ENCODE measurements around the gene ARID5B. TPM values are rescaled to one million over a fixed set of nuclear protein-coding genes. Genes with fewer than 3 reads are reported as not detected.
A peak's percentile ranks its signal among the peaks of the same experiment; 100 is the strongest.

The ARID5B gene
- total RNA-seq, 2 experiments from 2014 or later, result 26.7 to 28.3 TPM

- Mint-ChIP-seq H3K4me1 (ENCODE audit: low read depth) (peaks cover 59% of the 10 kb centered on the region), H3K9me3 (peaks cover 1% of the 10 kb centered on the region), H3K27me3 (no peaks in the 10 kb centered on the region), H3K4me3 (no peak overlapping the region), H3K27ac (peak overlapping the region; percentile 21), H3K36me3 (ENCODE audit: low read depth) (peaks cover 81% of the 10 kb centered on the region)
- intact Hi-C loops (cut with micrococcal nuclease), result no loop called here
- TF ChIP-seq CTCF (IDR thresholded peaks at IDR 0.05), result no peak
- POLR2A ChIA-PET, result interaction anchor here (1.1 kb wide), 1 partner anchor 10 kb away, joined by 7 read pairs; no protein-coding TSS in a partner anchor
- CTCF ChIA-PET, result interaction anchor here (0.8 to 1.8 kb wide), 3 partner anchors 14 to 170 kb away, joined by 3 to 4 read pairs (median 3); no protein-coding TSS in a partner anchor
- ATAC-seq (no peak), DNase-seq (no peak)
These were observed 174.4 kb downstream of the ARID5B start for GRCh38 chr10:62075912-62076311.

- TF ChIP-seq CTCF (IDR thresholded peaks at IDR 0.05), result no peak
- POLR2A ChIA-PET, result no interaction called here
- Mint-ChIP-seq H3K27me3 (no peaks in the 10 kb centered on the region), H3K27ac (peak overlapping the region; percentile 27), H3K36me3 (ENCODE audit: low read depth) (peaks cover 77% of the 10 kb centered on the region), H3K4me1 (ENCODE audit: low read depth) (peaks cover 61% of the 10 kb centered on the region), H3K9me3 (peaks cover 1% of the 10 kb centered on the region), H3K4me3 (no peak overlapping the region)
- intact Hi-C loops (cut with micrococcal nuclease), result no loop called here
- DNase-seq (no peak), ATAC-seq (peak; percentile 57)
- CTCF ChIA-PET, result interaction anchor here (1.7 kb wide), 1 partner anchor 38 kb away, joined by 6 read pairs; no protein-coding TSS in a partner anchor
These were observed 175.4 kb downstream of the ARID5B start for GRCh38 chr10:62076891-62077290.

GRCh38 chr10:62077330-62078015, 176.0 kb downstream of the ARID5B start:
- ATAC-seq, result no peak
- H3K4me3 Mint-ChIP-seq, result no peak overlapping the region
- intact Hi-C loops (cut with micrococcal nuclease), result no loop called here

GRCh38 chr10:62079885-62080559, 178.5 kb downstream of the ARID5B start:
- Mint-ChIP-seq H3K36me3 (ENCODE audit: low read depth) (peaks cover 57% of the 10 kb centered on the region), H3K4me1 (ENCODE audit: low read depth) (peaks cover 74% of the 10 kb centered on the region), H3K27ac (peak overlapping the region; percentile 55), H3K9me3 (peaks cover 1% of the 10 kb centered on the region), H3K27me3 (no peaks in the 10 kb centered on the region), H3K4me3 (no peak overlapping the region)
- ChIA-PET CTCF (interaction anchor here (1.0 to 1.9 kb wide), 5 partner anchors 8 to 165 kb away, joined by 3 to 7 read pairs (median 4); no protein-coding TSS in a partner anchor), POLR2A (interaction anchor here (0.9 to 3.1 kb wide), 8 partner anchors 15 to 177 kb away, joined by 3 to 23 read pairs (median 4); no protein-coding TSS in a partner anchor)
- peak; percentile 34 for DNase-seq
- intact Hi-C loops (cut with micrococcal nuclease), result no loop called here
- ATAC-seq, result no peak
- TF ChIP-seq CTCF (IDR thresholded peaks at IDR 0.05), result no peak

More at GRCh38 chr10:62077330-62078015, 176.0 kb downstream of the ARID5B start:
- Mint-ChIP-seq H3K9me3 (peaks cover 1% of the 10 kb centered on the region), H3K36me3 (ENCODE audit: low read depth) (peaks cover 71% of the 10 kb centered on the region), H3K27ac (peak overlapping the region; percentile 35), H3K27me3 (no peaks in the 10 kb centered on the region), H3K4me1 (ENCODE audit: low read depth) (peaks cover 61% of the 10 kb centered on the region)
- no peak for TF ChIP-seq CTCF (IDR thresholded peaks at IDR 0.05)
- CTCF ChIA-PET, result interaction anchor here (1.7 kb wide), 1 partner anchor 38 kb away, joined by 6 read pairs; no protein-coding TSS in a partner anchor
- no peak for DNase-seq
- POLR2A ChIA-PET, result no interaction called here
